HS-5 (cell line): ENCODE data around the gene MAP1S.

Experiments
- DNase-seq: peaks from one replicate; pipeline ENCODE4 v3.0.0-alpha.2; 2012; ENCODE audit warnings: low read depth

Gene MAP1S

DNA sequence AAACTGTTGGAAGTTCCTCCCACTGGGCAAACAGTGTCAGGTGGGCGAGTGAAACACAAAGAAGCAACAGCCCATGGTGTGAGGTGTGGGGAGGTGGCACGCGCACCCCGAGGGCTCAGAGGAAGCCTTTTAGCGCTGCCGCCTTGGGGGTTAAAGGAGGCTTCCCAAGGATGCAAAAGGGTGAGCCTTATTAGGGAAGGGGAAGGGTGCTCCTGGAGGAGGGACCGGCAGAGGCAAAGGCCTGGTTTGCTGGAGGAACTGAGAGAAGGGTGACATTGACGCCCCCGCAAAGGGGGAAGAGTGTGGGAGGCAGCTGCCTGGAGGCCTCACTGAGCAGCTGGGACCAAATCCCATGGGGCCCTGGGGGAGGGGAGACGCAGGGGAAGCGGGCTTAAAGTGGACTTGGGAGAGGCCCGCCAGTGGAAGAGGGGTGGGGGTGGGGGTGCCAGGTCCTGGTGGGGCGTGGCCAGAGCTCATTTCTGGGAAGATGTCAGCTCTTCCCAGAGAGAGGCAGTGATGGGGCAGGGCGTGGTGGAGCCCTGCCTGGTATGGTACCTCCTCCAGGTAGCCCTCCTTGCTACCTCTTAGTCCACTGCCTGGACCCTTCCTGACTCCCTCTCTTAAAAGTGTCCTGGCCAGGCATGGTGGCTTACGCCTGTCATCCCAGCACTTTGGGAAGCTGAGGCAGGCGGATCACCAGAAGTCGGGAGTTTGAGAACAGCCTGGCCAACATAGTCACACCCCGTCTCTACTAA lies 20.0 kb downstream of the MAP1S start:
- DNase-seq: no peak

DNA sequence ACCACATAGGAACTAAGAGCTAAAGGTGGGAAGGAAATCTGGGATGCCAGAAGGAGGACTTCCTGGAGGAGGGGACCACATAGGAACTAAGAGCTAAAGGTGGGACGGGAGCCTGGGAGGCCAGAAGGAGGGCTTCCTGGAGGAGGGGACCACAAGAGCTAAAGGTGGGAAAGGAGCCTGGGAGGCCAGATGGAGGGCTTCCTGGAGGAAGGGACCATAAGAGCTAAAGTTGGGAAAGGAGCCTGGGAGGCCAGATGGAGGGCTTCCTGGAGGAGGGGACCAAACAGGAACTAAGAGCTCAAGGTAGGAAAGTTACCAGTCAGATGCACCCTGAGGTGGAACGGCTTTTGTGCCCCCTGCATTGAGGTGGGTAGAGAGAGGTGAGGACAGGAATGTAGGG lies 22.2 kb downstream of the MAP1S start:
- DNase-seq: no peak

DNA sequence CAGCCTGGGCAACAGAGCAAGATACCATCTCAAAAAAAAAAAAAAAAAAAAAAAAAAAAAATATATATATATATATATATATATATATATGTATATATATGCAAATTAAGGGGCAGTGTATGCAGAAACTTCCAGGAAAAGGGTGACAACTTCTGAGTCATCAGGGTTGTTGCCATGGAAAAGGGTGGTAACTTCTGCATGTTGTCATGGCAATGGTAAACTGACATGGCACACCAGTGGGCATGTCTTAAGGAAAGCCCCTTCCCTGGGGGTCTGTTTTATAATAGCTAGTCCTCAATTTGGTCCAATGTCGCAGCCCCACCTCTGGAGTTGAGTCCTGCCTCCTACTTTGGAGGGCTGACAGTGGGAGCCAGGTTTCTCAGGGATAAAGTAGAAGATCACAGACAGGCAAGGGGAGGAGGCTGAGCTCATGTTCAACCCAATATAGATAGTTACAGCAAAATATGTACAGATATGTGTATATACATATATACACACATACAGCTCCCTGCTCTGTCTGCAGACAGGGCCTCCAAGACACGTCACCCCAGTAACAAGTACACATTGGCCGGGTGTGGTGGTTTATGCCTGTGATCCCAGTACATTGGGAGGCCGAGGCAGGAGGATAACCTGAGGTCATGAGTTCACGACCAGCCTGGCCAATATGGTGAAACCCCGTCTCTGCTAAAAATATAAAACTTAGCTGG lies 24.7 kb downstream of the MAP1S start:
- no peak for DNase-seq

DNA sequence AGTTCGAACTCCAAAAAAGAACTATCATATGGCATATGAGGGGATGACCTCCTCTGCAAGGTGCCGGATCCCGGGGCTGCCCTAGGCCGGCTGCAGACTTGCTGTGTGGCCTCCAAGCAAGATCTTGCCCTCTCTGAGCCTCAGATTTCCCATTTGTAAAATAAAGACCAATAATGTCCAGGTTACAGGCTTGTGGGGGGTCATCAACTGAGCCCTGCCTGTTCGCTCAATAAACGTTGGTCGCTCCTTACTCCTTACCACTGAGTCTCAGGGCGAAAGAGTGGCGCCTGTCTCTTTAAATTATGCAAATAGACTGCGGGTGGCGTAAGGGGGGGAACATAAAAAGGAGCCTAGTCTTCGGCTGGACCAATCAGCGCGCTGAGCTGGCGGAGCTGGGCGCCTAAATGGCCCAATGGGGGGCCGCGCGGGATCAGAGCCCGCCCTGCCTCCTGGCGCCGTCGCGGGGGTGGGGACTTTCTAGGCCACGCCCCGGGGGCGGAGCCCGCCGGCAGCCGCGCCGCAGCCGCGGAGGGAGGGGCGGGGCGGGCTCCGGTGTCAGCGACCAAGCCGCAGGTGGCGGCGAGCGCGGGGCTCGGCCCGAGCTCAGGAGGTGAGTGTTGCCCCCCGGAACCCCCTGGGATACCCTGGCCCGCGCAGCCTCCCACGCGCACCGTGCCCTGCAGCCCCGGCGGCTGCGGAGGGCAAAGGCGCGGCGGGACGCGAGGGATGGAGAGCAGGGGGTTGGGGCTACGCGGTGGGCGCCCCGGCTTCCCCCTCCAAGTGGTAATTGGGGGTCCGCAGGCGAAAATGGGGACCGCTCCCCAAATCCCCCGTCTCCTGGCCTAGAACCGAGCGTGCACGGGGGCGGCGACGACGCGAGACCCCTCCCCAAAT lies 28.2 kb downstream of the MAP1S start:
- DNase-seq: peak; percentile 63

DNA sequence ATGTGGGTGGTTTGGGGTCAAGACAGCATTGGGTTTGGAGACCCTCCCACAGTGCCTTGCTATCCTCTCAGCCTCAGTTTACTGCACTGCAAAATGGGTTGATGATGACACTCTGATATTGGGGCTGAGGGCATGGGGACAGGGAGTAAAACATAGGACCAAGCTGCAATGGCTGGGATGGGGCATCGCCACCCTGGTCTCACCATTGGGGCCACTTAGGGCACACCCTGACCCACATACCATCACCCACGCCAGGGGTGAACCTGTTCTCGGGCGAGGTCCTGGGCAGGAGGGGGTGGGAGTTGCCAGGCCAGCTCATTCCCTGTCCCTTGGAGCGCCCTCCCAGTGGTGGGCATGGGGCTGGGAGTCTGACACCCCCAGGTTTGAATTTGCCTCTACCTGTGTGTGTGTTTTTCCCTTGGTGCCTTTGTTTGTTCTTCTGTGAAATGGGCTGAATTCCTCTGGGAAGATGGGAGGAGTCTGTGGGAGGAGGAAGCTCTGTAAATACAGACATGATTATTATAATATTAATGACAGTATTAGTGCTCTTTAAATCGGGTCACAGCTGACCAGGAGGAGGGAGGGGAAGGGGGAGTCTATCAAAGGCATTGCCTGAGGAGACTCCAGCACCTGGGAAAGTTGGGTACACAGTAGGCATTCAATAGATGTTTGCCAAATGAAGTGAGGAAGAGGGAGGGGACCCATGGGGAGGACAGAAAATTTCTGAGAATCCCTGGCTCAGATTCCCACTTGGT lies 29.8 kb downstream of the MAP1S start:
- DNase-seq: no peak

DNA sequence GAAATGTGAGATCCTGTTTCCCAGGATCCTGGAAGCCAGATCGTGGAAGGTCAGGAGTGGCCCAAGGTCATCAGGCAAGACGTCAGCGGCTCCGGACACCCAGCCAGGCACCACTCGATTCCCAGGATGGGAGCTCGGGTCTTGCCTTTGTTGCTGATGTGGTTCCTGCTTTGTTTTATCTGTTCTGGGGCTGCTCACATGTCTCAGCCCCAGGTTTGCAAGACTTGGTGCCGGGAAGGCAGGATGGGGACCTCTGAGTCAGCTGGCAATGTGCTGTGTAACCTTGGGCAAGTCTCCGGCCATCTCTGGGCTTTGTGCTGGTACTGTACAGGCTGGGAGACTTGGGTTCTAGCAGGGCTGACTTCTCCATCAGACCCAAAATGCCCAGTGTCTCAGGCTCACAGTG lies 30.6 kb downstream of the MAP1S start:
- no peak for DNase-seq

DNA sequence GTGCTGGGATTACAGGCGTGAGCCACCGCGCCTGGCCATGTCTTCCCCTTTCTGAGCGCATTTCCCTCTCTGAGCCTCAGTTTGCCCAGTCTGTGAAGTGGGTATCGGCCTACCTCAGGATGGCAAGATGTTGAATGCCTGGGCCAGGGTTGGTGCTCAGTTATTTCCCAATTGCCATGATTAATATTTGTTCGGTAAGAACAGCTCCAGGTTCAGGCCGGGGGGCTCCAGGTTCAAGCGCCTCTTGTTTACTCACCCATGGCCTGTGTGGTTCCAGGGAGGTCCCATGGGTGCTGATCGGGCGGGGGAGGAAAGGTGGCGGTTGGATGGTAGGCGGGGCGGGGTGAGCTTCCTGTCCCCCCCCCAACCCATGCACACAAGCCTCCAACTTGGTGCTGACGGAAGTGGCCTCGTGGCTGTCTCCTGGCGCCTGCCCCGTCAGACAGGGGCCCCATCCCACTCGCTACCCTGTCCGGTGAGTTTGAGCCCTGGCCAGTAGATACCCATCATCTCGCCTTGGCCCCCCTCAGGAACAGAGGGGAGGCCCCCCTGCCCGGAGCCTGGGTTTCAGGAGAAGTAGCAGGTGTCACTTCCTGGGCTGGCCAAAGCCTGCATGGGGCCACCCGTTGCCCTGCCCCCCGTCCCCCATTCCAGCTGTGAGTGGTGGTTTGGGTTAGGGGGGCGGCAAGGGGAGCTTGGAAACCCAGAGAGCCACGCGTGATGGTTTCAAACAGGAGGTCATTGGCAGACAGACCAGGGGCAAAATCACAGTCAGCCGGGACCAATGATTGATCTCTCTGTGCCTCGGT lies 32.0 kb downstream of the MAP1S start, which contains the start of gene FCHO1:
FCHO1 (plus strand) TSS at position 375 of the 809 bp plus-strand sequence. CDS start 3,688 bp downstream, outside the sequence.
- DNase-seq: no peak

DNA sequence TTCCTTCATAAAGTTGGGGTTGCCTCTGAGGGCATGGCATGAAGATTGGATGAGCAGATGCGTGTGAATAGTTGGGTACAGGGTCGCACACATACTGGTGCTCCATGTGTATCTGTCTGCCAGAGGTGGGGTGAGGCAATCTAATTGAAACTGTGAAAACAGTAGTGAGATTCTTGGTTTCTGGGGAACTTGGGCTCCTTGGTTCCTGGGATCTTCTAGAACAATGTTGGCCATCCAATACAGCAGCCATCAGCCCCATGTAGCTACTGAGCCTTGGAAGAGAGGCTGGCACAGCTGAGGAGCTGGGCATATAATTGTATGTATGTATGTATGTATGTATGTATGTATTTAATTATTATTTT lies 32.6 kb downstream of the MAP1S start:
- DNase-seq: no peak

DNA sequence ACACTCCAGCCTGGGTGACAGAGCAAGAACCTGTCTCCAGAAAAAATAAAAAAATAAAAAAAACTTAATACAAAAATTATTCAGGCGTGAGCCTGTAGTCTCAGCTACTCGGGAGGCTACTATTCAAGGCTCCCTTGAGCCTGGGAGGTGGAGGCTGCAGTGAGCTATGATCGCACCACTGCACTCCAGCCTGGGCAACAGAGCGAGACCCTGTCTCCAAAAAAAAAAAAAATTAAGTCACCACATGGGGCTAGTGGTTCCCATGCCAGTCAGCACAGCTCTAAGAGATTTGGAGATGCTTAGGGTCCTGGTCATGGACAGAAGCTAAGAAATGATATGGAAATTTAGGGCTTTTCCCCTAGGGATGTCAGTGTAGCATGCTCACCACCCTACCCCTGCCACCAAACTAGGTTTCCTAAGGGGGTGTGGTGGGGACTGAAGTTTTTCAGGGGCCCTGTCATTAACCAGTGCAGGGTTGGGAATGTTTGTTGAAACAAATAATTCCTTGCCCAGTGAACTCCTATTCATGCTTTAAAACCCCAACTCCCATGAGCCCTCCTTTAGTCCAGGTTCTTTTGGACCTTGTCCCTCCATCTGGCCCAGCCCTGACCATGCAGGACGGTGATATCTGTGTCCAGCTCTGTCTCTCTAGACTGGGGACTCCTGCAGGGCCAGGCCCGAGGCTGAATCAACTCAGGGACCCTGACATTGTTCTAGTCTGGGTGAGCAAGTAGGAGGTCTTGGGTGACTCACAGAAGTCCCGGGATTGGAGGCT lies 33.8 kb downstream of the MAP1S start:
- no peak for DNase-seq

DNA sequence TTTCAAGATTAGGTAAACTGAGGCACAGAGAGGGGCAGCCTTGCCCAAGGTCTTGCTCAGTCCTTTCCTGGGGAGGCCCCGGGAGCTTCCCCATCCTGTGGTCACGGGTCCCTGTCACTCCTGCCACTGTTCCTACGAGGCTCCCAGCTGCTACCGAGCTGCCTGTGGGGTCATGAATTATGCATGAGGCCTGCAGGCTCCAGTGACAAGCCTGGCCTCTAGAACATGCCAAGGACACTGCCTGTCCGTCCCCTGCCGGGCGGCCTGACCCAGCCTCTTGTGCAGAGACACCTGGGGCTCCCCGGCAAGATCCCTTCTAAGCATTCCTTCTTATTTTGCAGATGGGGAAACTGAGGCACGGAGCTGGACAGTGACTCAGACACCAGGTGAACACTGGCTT lies 34.7 kb downstream of the MAP1S start:
- no peak for DNase-seq

DNA sequence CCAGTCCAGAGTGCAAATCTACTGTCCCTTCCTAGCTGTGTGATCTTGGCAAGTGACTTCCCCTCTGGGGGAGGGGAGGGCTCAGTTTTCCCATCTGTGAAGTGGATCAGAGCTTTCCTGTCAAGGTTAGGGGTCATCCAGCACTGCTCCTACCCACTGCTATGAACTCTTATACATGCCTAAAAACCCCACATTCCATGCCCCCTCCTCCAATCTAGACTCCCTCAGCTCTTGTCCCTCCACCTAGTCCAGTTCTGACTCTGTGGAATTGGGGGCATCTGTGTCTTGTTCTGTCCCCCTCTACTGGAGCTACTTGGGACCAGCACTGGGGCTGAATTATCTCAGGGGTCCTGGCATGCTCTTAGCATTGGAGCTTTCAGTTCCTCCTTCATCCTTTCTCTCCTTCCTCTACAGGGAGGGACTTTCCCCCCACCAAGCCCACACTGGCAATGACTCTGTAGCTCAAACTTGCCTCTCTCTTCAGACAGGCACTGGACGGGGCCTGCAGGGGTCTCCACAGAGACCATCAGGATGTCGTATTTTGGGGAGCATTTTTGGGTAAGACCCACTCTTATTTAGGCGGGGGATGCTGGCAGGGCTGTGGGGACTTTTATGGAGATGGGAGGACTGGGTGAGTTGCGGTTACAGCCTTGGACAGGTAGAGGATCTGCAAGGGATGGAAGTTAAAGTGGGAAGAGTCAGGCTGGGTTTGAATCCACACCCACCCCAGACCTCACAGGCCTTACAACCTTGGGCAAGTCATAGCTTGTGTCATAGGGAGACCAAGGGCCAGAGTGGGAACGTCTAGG lies 35.6 kb downstream of the MAP1S start:
- no peak for DNase-seq

DNA sequence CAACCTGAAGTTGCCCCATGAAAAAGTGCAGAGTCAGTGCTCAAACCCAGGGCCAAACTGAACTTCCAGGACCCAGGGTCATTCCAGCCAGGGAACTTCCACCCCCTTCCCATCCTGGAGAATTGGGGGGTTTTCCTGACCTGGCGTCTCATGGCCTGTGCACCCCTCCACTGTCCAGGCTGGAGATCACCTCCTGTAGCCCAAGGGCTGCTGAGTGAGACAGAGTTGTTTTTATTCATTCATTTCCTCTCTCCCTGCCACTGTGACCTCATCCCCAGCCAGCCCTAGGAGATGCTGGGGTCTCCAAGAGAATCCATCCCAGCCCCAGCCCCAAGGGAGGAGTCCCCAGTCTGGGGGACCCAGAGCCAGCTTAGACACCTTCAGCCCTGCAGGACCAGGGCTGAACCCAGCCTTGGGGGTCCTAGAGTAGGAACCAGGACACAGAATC lies 36.2 kb downstream of the MAP1S start:
- DNase-seq: no peak

DNA sequence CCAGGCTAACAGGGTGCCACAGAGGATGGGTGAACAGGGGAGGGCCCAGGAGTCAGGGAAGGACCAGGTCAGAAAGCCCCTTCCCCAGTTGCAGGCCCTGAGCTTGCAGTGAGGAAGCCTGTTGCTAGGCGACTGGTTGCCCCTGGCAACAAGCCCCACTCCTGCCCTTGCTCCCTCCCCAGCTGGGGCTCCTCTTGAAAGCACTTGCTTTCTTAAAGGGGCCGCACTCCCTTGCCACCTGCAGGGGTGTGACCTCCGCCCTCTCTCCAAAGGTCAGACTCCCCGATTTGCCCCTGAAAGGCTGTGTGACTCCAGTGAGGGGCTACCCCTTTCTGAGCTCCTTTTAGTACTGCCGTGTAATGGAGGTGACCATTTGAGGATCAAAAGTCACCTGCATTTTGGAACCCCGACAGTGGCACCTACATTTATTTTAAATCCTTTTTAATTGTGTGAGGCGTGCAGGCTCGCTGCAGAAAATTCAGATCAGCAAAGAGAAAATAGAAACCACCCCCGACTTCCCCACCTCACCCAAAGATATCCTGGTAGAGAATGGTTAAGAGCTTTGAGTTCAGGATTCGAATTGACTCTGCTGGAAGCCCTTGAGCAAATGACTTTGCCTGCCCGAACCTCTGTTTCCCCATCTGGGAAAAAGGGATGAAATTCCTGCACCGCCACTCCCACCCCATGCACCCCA lies 36.8 kb downstream of the MAP1S start:
- DNase-seq: no peak

DNA sequence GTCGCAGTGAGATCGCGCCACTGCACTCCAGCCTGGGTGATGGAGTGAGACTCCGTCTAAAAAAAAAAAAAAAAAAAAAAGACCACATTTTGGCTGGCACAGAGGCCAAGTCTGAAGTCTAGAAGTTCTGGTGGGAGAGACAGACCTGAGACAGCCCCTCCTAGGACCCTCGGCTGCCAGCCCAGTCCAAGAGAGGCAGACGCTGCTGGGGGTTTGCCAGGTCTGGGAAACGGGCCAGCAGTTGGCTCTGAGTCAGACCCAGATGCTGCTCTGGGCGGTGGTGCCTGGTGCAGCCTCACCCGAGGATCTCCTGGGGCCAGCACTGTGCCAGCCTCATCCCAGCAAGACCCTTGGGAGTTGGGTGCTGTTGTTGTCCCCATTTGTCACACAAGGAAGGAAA lies 37.8 kb downstream of the MAP1S start:
- no peak for DNase-seq

DNA sequence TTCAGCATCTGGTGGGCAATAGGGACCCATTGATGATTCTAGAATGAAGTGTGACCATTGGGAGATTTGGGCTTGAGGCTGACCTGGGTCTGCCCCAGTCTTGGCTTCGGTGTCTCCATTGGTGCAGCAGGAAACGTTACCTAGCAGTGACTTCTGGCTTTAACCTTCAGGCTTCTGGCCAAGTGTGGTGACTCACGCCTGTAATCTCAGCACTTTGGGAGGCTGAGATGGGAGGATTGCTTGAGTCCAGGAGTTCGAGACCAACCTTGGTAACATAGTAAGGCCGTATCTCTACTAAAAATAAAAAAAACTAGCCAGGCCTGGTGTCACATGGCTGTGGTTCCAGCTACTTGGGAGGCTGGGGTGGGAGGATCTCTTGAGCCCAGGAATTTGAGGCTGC lies 39.2 kb downstream of the MAP1S start:
- DNase-seq: no peak

DNA sequence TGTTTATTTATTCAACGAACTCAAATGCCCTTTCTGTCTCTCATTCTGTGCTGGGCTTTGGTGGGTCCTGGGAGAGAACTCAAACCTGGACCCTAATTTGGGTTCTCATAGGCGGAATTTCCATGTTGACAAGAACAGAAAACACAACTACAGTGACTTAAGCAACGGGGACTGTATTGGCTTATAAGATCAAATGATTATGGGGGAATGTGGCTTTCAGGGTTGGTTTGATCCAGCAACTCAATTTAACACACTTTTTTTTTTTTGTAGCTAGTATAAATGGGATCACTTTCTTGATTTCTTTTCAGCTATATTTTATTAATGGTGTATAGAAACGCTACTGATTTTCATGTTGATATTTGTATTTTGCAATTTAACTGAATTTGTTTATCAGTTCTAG lies 41.9 kb downstream of the MAP1S start:
- no peak for DNase-seq

DNA sequence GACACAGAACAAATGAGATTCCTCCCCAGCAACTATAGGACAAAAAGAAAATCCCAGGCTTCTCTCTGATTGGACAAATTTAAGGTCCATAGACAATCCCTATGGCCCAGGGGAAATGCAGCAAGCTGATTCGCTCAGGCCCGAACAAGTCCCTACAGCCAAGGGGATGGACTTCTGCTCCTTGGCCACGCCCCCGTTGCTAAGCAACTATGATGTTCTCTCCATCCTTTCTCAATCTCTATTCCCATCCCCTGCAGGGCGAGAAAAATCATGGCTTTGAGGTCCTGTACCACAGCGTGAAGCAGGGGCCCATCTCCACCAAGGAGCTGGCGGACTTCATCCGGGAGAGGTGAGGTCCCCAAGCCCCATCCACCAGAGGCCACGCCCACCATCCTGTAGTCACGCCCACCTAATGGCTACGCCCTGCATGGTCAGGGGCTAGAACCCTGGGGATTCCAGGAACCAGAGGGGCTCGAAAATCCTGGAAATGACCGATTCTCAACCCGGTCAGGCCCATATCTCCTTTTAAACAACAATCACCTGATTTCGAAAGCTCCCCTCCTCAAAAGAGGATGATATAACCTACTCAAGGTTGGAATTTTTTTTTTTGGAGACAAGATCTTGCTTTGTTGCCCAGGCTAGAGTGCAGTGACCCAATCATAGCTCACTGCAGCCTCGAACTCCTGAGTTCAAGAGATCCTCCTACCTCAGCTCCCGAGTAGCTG lies 43.4 kb downstream of the MAP1S start:
- DNase-seq: no peak

DNA sequence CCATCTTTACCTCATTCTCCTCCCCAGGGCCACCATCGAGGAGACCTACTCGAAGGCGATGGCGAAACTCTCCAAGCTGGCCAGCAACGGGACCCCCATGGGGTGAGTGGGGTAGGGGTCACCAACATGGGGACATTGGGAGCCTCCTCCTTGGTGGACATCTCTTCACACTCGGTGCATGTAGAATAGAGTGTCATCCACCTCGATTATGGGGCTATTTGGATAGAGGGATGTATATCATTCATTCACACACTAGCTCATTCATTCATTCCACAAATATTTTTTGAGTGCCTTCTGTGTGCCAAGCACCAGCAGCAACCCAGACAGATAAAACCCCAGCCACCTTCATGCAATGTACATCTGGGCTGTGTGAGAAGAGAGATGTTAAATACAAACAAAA lies 45.1 kb downstream of the MAP1S start:
- no peak for DNase-seq
